B cell (primary cell): ENCODE data around the gene PLEKHG2. TPM values are rescaled to one million over a fixed set of nuclear protein-coding genes. Genes with fewer than 3 reads are reported as not detected.

ENCODE experiments used
- ATAC-seq: fragments of 200-7000 bp; cut with Tn5 transposase; one replicate; pipeline ENCODE4 v1.10.0; 2021; ENCODE audit warnings: low read depth, mild to moderate bottlenecking, moderate number of reproducible peaks, moderate library complexity
- CTCF ChIA-PET: fragments of 350-600 bp; sonication (Branson Sonifier 250); formaldehyde crosslinking; loops from one replicate; lab custom pipeline; 2021; ENCODE audit warnings: antibody characterized with exemption, inconsistent platforms; lab: Charles Lee
- POLR2A ChIA-PET: fragments of 350-600 bp; sonication (Branson Sonifier 250); formaldehyde crosslinking; loops from one replicate; lab custom pipeline; 2021; ENCODE audit warnings: antibody characterized with exemption; lab: Charles Lee
- DNase-seq: peaks from one replicate; pipeline ENCODE4 v3.0.0; 2013
- H2AFZ ChIP-seq: 2 replicates; pipeline ENCODE4 v1.6.1; 2012; ENCODE audit warnings: mild to moderate bottlenecking, low read depth, low read length; ENCODE audit not compliant: insufficient read depth, poor library complexity, severe bottlenecking
- H3K27ac ChIP-seq, 2 donors: 1 replicate in 1 of 2; 2 replicates in 1 of 2; pipeline ENCODE4 v1.5.1; 2012 to 2013; ENCODE audit warnings: low read length in 2 of 2, mild to moderate bottlenecking in 2 of 2, moderate library complexity in 1 of 2
- H3K27me3 ChIP-seq, 4 experiments: fragments of 200-600 bp in 1 of 4; sonication (generic) in 1 of 4; replicated peaks in 1 of 4; 1 replicate in 2 of 4; 2 replicates in 2 of 4; pipeline versions ENCODE4 v1.6.1 to v1.7.0; 2013 to 2016; ENCODE audit warnings: low read length in 3 of 4, mild to moderate bottlenecking in 2 of 4, mixed read lengths in 1 of 4, moderate library complexity in 1 of 4; ENCODE audit not compliant: insufficient read depth in 4 of 4, control insufficient read depth in 3 of 4; ENCODE audit errors: control extremely low read depth in 1 of 4
- H3K36me3 ChIP-seq, 2 experiments: replicated peaks in 1 of 2; 1 replicate in 1 of 2; 2 replicates in 1 of 2; pipeline versions ENCODE4 v1.6.1 to v1.7.1; 2013; ENCODE audit warnings: low read length in 1 of 2; ENCODE audit not compliant: insufficient read depth in 2 of 2, control insufficient read depth in 1 of 2; ENCODE audit errors: control extremely low read depth in 1 of 2, extremely low read depth in 1 of 2
- H3K4me1 ChIP-seq, 2 donors: fragments of 200-600 bp in 1 of 2; sonication (generic) in 1 of 2; 1 replicate in 1 of 2; 2 replicates in 1 of 2; pipeline versions ENCODE4 v1.5.1 to v1.6.1; 2013 to 2017; ENCODE audit warnings: low read length in 2 of 2; ENCODE audit not compliant: control insufficient read depth in 2 of 2, insufficient read depth in 2 of 2
- H3K4me2 ChIP-seq: replicated peaks from 2 replicates; pipeline ENCODE3; 2012; ENCODE audit warnings: mild to moderate bottlenecking, low read depth, low read length; ENCODE audit not compliant: poor library complexity, severe bottlenecking
- H3K4me3 ChIP-seq, 5 experiments: fragments of 200-600 bp in 1 of 5; sonication (generic) in 1 of 5; 1 replicate in 3 of 5; 2 replicates in 2 of 5; pipeline versions ENCODE4 v1.5.1 to v1.7.0; 2011 to 2016; ENCODE audit warnings: low read length in 4 of 5, mild to moderate bottlenecking in 4 of 5, low read depth in 2 of 5, control low read depth in 1 of 5, moderate library complexity in 1 of 5; ENCODE audit not compliant: insufficient read depth in 1 of 5; ENCODE audit errors: control extremely low read depth in 1 of 5, extremely low read depth in 1 of 5
- H3K79me2 ChIP-seq: fragments of 200-600 bp; sonication (generic); one replicate; pipeline ENCODE4 v1.6.0; 2016; ENCODE audit warnings: low read length; ENCODE audit not compliant: control insufficient read depth, insufficient read depth
- H3K9ac ChIP-seq: fragments of 200-600 bp; sonication (generic); 2 replicates; pipeline ENCODE4 v1.6.1; 2017; ENCODE audit warnings: mild to moderate bottlenecking, low read length, moderate library complexity
- H3K9me3 ChIP-seq, 3 donors: one replicate each; pipeline versions ENCODE4 v1.6.1 to v1.7.1; 2013; ENCODE audit warnings: low read length in 2 of 3; ENCODE audit not compliant: control insufficient read depth in 2 of 3, insufficient read depth in 1 of 3; ENCODE audit errors: control extremely low read depth in 1 of 3
- H4K20me1 ChIP-seq: 2 replicates; pipeline ENCODE4 v1.6.0; 2012; ENCODE audit warnings: mild to moderate bottlenecking, low read length; ENCODE audit not compliant: insufficient read depth, control insufficient read depth, poor library complexity, severe bottlenecking
- H3K27ac Mint-ChIP-seq: one replicate; pipeline ENCODE4 v1.8.0; 2021; ENCODE audit warnings: mixed read lengths
- H3K27me3 Mint-ChIP-seq: one replicate; pipeline ENCODE4 v1.8.0; 2021; ENCODE audit warnings: mixed read lengths
- H3K4me1 Mint-ChIP-seq: one replicate; pipeline ENCODE4 v1.8.0; 2021; ENCODE audit warnings: mixed read lengths
- H3K4me3 Mint-ChIP-seq: one replicate; pipeline ENCODE4 v1.8.0; 2021; ENCODE audit warnings: mixed read lengths
- H3K9me3 Mint-ChIP-seq: one replicate; pipeline ENCODE4 v1.8.0; 2022; ENCODE audit warnings: mixed read lengths; ENCODE audit not compliant: insufficient read depth
- EZH2 ChIP-seq: IDR thresholded peaks from 2 replicates; pipeline ENCODE4 v1.6.1; 2012; ENCODE audit warnings: borderline replicate concordance, low read depth, mild to moderate bottlenecking, moderate library complexity, low read length; ENCODE audit not compliant: insufficient read depth, poor library complexity, severe bottlenecking
- WGBS: methylation state at CpG from one replicate; pipeline ENCODE4 v1.1.5; 2013; ENCODE audit warnings: missing lambda C conversion rate; ENCODE audit not compliant: insufficient coverage; 5-methylcytosine and 5-hydroxymethylcytosine counted together
- intact Hi-C: fragments of 100-400 bp; cut with micrococcal nuclease; formaldehyde crosslinking; loops from one replicate; pipeline ENCODE4 v1.10.0; 2022
- polyA plus RNA-seq: library from polyadenylated mRNA; depleted of rRNA; stranded (reverse); fragments of >200 nt; gene quantifications from 2 replicates; pipeline ENCODE4 v1.2.3, GENCODE V29; 2012
- total RNA-seq, 2 donors: library from RNA; stranded (reverse); fragments of 120-200 nt in 1 of 2; gene quantifications; 1 replicate in 1 of 2; 2 replicates in 1 of 2; pipeline versions ENCODE4 v1.2.3 to v1.2.4, GENCODE V29; 2013 to 2022
- TF ChIP-seq, protein P1 (sequence below): fragments of 200-600 bp; IDR thresholded peaks from one replicate; pipeline ENCODE4 v1.8.0; 2022; ENCODE audit warnings: antibody characterized with exemption, mild to moderate bottlenecking

The PLEKHG2 gene
- total and polyA plus RNA-seq, 2 donors (not counting 1 experiment from before 2014, with no cell fraction given): 27.0 to 167 TPM

DNA sequence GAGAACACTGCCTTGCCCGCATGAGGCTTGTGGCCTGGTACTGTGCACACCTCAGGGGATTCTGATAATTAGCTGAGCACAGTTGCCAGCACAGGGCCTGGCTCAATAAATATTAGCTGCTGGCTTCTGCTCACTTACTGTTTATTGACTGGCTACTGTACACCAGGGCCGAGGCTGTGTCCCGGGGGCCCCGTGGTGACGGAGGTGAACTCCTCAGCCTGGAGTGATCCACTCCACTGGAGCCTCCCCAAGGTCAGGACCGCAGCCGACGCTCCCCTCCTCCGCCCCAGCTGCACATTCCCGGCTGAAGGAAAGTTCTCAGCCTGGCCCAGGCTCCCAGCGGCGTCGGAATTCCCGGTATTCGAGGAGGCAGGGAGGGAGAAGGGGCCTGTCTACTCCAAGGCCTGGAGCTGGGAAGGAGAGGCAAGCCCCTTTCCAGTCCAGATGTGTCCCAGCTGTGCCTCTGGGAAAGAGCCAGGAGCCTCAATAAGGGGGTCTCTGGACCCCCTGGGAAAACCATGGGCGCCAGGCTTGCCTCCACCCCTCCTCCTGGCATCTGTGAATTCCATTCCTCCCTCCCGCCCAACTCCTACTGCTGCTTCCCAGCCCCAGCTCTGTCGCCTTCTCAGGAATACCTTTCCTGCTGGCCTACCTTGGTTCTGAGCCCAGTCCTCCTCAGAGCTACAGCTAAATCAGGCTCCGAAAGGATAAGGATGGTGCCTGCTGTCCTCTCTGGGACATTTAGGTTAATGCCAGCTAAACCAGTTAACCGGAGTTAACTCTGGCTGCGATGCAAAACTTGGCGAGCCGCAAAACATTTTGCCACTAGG, 16.0 kb downstream of the PLEKHG2 start:
- Histone ChIP-seq H3K9ac (no peak overlapping the region), H2AFZ (no peak overlapping the region), H3K4me2 (no peak overlapping the region), H3K4me3 (no peak overlapping the region), H3K4me1 (peaks cover 0 to 8% of the 10 kb centered on the region in 2 donors), H3K27ac (no peak overlapping the region), H4K20me1 (peaks cover 13% of the 10 kb centered on the region), H3K36me3 (peaks cover 9 to 33% of the 10 kb centered on the region in 2 experiments), H3K27me3 (no peaks in the 10 kb centered on the region), H3K9me3 (no peaks in the 10 kb centered on the region), H3K79me2 (peaks cover 11% of the 10 kb centered on the region)
- intact Hi-C loops: no loop called here
- 62% methylated on average over 22 of the region's 23 CpGs for WGBS
- no peaks in the 10 kb centered on the region for H3K9me3 Mint-ChIP-seq
- H3K4me3 Mint-ChIP-seq: no peak overlapping the region
- DNase-seq: no peak
- peak overlapping the region; percentile 59 for H3K27ac Mint-ChIP-seq
- TF ChIP-seq EZH2: no peak
- TF ChIP-seq, protein P1, sequence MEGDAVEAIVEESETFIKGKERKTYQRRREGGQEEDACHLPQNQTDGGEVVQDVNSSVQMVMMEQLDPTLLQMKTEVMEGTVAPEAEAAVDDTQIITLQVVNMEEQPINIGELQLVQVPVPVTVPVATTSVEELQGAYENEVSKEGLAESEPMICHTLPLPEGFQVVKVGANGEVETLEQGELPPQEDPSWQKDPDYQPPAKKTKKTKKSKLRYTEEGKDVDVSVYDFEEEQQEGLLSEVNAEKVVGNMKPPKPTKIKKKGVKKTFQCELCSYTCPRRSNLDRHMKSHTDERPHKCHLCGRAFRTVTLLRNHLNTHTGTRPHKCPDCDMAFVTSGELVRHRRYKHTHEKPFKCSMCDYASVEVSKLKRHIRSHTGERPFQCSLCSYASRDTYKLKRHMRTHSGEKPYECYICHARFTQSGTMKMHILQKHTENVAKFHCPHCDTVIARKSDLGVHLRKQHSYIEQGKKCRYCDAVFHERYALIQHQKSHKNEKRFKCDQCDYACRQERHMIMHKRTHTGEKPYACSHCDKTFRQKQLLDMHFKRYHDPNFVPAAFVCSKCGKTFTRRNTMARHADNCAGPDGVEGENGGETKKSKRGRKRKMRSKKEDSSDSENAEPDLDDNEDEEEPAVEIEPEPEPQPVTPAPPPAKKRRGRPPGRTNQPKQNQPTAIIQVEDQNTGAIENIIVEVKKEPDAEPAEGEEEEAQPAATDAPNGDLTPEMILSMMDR: no peak
- ChIA-PET POLR2A (interaction anchor here (1.2 to 1.4 kb wide), 2 partner anchors 8 to 12 kb away, joined by 5 read pairs; no protein-coding TSS in a partner anchor), CTCF (interaction anchor here (1.1 to 3.3 kb wide), 3 partner anchors 9 to 31 kb away, joined by 3 to 14 read pairs (median 9); no protein-coding TSS in a partner anchor)
- H3K4me1 Mint-ChIP-seq: peaks cover 16% of the 10 kb centered on the region
- ATAC-seq: no peak
- no peaks in the 10 kb centered on the region for H3K27me3 Mint-ChIP-seq
